Subcutaneous abdominal adipose tissue (tissue), 5 donors: Measurements from ENCODE around the gene SETDB2.

ENCODE experiments used
- H3K27ac ChIP-seq: one replicate; pipeline ENCODE4 v1.7.0; 2013; ENCODE audit warnings: low read depth, mild to moderate bottlenecking, inconsistent platforms, low read length, moderate library complexity
- H3K27me3 ChIP-seq, 5 donors: one replicate each; pipeline ENCODE4 v1.7.0; 2013; ENCODE audit warnings: low read length in 5 of 5, inconsistent platforms in 1 of 5; ENCODE audit not compliant: control insufficient read depth in 5 of 5, insufficient read depth in 4 of 5
- H3K36me3 ChIP-seq, 5 donors: one replicate each; pipeline ENCODE4 v1.7.0; 2013; ENCODE audit warnings: low read length in 5 of 5; ENCODE audit not compliant: control insufficient read depth in 5 of 5, insufficient read depth in 5 of 5
- H3K4me1 ChIP-seq, 5 donors: one replicate each; pipeline ENCODE4 v1.7.0; 2013; ENCODE audit warnings: low read length in 5 of 5, mild to moderate bottlenecking in 3 of 5, moderate library complexity in 1 of 5; ENCODE audit not compliant: control insufficient read depth in 5 of 5, insufficient read depth in 5 of 5
- H3K4me3 ChIP-seq, 5 donors: one replicate each; pipeline ENCODE4 v1.7.0; 2013; ENCODE audit warnings: low read length in 5 of 5, low read depth in 1 of 5
- H3K9ac ChIP-seq, 5 donors: one replicate each; pipeline ENCODE4 v1.7.0; 2013; ENCODE audit warnings: low read length in 5 of 5, mild to moderate bottlenecking in 4 of 5, moderate library complexity in 3 of 5
- H3K9me3 ChIP-seq, 5 donors: one replicate each; pipeline ENCODE4 v1.7.0; 2013; ENCODE audit warnings: low read length in 5 of 5; ENCODE audit not compliant: control insufficient read depth in 5 of 5
- donor health status: healthy.
- donor health status: healthy.
- donor health status: healthy.
- donor health status: healthy.
- donor health status: healthy.

SETDB2 gene

DNA sequence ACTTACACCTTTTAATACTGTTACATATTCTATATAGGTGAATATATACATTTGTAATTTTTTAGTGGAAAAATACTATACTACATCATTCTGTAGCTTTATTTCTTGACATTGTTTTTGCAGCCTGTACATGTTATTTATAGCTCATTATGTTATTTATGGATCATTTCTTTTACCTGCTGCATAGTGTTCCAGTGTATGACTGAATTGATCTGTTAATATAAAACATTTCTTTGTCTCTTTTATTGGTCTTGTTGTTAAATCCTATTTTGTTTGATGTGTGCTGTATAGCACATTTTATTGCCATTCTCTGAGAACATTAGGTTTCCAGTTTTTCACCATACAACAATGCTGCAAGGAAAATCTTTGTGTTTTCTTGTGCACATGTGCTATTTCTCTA is 2.4 kb downstream of the SETDB2 start:
- peaks cover 0 to 26% (median 18%) of the 10 kb centered on the region in 5 donors for H3K4me1 ChIP-seq
- no peak overlapping the region for H3K4me3 ChIP-seq
- H3K9me3 ChIP-seq, result no peaks in the 10 kb centered on the region
- no peaks in the 10 kb centered on the region for H3K27me3 ChIP-seq
- H3K9ac ChIP-seq, result no peak overlapping the region
- H3K36me3 ChIP-seq, result no peaks in the 10 kb centered on the region
- no peak overlapping the region for H3K27ac ChIP-seq

DNA sequence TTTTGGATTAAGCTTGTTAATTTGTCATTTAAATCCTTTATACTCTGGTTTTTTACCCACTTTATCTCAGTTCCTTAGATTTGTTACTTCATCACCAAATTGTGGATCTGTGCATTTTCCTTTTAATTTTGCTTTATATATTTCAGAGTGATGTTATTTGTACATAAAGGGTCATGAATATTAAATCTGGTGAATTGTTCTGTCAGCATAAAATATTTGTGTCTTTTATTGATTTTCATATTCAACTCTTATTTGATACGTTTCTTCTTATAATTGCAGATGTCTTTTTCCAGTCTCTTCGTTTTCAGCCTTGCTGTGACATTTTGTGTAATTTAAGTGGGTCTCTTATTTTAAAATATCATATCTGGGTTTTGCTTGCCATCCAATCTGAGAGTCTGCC is 4.7 kb downstream of the SETDB2 start:
- H3K9me3 ChIP-seq, result no peaks in the 10 kb centered on the region
- H3K9ac ChIP-seq, result no peak overlapping the region
- H3K27ac ChIP-seq, result no peak overlapping the region
- H3K36me3 ChIP-seq, result peaks cover 0 to 3% (median 0%) of the 10 kb centered on the region in 5 donors
- H3K27me3 ChIP-seq, result no peaks in the 10 kb centered on the region
- peaks cover 0 to 16% (median 11%) of the 10 kb centered on the region in 5 donors for H3K4me1 ChIP-seq
- no peak overlapping the region for H3K4me3 ChIP-seq

DNA sequence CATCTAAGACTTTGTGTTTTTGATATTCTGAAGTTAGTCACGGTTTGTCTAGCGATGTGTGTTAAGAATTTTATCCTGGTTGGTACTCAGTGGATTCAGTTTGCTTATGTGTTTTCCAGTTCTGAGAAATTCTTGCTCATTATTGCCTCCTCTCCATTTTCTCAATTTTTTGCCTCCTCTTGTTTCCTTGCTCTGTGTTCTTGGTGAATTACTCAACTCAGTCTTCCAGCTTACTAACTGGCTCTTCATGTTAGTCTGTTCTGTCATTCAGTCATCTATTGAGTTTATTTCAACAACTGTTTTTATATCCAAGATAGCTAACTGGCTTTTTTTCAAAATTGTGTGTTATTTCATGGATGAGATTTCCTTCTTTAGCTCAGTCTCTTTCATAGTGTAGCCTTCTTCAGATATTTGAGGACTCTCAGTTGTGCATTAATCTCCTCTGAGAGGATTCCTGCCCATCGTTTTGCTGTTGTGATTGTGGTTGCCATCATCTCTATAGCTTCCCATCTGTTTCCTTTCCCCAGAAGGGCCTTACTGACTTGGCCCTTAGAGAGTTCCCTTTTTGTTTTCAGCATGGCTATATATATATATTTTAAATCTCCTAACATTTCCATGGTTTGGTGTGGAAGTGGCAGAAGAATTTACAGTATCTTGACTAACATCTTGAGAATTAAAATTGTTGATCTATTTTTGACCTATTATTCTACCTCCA is 6.2 kb downstream of the SETDB2 start:
- H3K27me3 ChIP-seq, result no peaks in the 10 kb centered on the region
- peaks cover 0 to 6% (median 2%) of the 10 kb centered on the region in 5 donors for H3K4me1 ChIP-seq

DNA sequence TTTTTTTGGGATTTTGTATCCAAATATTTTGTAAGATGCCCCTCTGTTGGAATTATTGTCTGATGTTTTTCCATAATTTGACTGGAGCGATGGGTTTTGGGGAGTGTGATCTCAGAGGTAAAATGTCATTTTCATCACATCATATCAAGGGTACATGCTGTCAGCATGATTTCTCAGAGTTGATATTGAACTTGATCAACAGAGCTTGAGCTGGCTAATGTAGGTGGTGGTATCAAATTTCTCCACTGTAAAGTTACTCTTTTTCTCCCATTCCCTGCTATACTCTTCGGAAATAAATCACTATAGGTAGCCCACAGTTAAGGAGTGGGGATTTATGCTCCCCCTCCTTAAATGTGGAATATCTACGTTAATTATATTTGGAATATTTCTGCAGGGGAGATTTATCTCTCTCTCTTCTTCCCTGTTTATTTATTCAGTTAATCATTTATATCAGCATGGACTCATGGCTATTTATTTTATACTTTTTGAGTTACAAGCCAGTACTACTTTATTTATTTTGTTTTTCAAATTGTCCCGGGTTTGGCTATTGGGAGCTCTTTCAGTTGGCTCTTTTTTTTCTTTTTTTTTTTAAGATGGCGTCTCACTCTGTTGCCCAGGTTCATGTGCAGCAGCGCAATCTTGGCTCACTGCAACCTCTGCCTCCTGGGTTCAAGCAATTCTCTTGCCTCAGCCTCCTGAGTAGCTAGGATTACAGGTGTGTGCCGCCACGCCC is 8.8 kb downstream of the SETDB2 start:
- H3K27me3 ChIP-seq, result no peaks in the 10 kb centered on the region
- peaks cover 0 to 3% (median 0%) of the 10 kb centered on the region in 5 donors for H3K4me1 ChIP-seq
- no peak overlapping the region for H3K4me3 ChIP-seq
- no peak overlapping the region for H3K27ac ChIP-seq
- no peaks in the 10 kb centered on the region for H3K9me3 ChIP-seq
- no peak overlapping the region for H3K9ac ChIP-seq
- peaks cover 0 to 3% (median 0%) of the 10 kb centered on the region in 5 donors for H3K36me3 ChIP-seq

More for the DNA sequence above, 6.2 kb downstream of the SETDB2 start:
- Histone ChIP-seq H3K9ac (no peak overlapping the region), H3K27ac (no peak overlapping the region), H3K9me3 (no peaks in the 10 kb centered on the region), H3K4me3 (no peak overlapping the region), H3K36me3 (peaks cover 0 to 3% (median 0%) of the 10 kb centered on the region in 5 donors)

DNA sequence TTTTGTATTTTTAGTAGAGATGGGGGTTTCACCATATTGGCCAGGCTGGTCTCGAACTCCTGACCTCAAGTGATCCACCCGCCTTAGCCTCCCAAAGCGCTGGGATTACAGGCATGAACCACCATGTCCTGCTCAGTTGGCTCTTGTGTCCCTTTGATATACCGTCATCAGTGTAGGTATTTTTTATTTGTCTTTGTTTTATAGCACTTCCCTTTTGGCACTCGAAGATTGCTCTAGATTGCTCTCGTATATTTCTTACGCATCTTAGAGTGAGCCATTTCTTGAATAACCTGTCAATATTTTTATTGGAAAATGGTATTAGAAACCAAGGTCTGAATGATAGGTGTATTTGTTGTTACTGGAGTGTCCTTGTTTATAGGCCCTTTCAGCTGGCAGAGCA is 9.4 kb downstream of the SETDB2 start:
- Histone ChIP-seq H3K27me3 (no peaks in the 10 kb centered on the region), H3K4me3 (no peak overlapping the region), H3K9me3 (no peaks in the 10 kb centered on the region), H3K27ac (no peak overlapping the region), H3K9ac (no peak overlapping the region), H3K36me3 (peaks cover 0 to 3% (median 0%) of the 10 kb centered on the region in 5 donors), H3K4me1 (peaks cover 0 to 3% (median 0%) of the 10 kb centered on the region in 5 donors)

DNA sequence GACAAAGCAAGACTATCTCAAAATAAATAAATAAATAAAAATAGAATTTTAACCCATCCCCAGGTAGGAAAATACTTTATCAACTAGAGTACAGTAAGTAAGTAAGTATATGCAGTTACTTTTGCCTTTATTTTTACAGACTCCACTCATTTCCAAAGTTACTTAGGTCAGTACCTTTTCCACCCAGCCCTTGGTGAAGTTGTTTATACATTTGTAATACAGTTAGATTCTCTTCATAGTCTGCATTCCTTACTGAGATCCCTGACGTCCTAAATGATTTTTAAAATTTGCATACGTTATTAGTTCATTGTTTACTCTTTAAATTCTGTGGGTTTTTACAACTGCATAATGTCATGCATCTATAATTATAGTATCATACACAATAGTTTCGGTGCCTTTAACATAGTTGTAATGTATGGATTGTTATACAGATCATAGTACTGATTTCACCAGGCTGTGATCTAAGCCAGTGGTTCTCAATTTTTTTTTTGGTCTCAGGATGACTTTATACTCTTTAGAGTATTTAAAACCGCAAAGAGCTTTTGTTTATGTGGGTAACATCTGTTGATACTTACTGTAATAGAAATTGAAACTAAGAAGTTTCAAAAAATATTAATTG is 10.4 kb downstream of the SETDB2 start:
- Histone ChIP-seq H3K9ac (no peak overlapping the region), H3K4me3 (no peak overlapping the region), H3K27ac (no peak overlapping the region), H3K27me3 (no peaks in the 10 kb centered on the region), H3K36me3 (peaks cover 0 to 3% (median 0%) of the 10 kb centered on the region in 5 donors), H3K4me1 (peaks cover 0 to 3% (median 0%) of the 10 kb centered on the region in 5 donors), H3K9me3 (no peaks in the 10 kb centered on the region)

DNA sequence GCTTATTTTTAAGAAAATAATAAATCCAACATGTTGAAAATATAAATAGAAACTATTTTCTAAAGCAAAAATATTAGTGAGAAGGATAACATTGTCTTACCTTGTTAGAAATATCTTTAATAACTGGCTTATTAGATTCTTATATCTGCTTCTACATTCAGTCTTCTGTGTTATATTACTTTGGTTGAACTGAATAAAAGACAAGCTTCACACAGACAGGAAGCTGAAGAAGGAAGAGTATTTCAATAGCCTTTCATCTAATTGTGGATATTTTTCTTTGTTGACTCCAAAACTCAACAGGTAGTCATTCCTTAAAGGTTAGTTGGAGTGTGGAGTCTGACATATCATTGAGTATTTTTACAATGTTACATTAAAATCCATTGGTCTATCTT is 10.9 kb downstream of the SETDB2 start:
- no peak overlapping the region for H3K9ac ChIP-seq
- no peaks in the 10 kb centered on the region for H3K27me3 ChIP-seq
- H3K36me3 ChIP-seq, result peaks cover 0 to 3% (median 0%) of the 10 kb centered on the region in 5 donors
- no peaks in the 10 kb centered on the region for H3K9me3 ChIP-seq
- peaks cover 0 to 3% (median 0%) of the 10 kb centered on the region in 5 donors for H3K4me1 ChIP-seq
- no peak overlapping the region for H3K27ac ChIP-seq
- no peak overlapping the region for H3K4me3 ChIP-seq

DNA sequence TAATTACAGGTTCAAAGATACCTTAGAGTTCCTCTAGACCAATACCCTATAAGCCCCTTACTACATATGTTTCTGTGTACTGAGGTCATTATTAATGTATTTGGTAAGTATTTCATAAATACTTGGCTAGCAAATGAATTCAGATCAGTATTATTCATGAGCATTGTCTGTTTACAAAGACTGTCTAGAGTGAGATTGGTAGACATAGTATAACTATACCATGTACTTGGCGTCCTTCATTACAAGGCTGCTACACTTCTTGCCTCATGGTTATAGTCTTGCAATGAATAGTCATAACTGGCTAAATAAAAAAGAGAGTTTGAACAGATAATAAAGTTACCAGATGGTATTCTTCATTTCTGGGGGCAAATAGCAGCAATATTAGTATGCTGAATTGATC is 12.1 kb downstream of the SETDB2 start:
- Histone ChIP-seq H3K4me1 (peaks cover 0 to 3% (median 0%) of the 10 kb centered on the region in 5 donors), H3K27ac (no peak overlapping the region), H3K9me3 (no peaks in the 10 kb centered on the region), H3K4me3 (no peak overlapping the region), H3K27me3 (no peaks in the 10 kb centered on the region), H3K9ac (no peak overlapping the region), H3K36me3 (peaks cover under 1 to 8% (median 3%) of the 10 kb centered on the region in 5 donors)

DNA sequence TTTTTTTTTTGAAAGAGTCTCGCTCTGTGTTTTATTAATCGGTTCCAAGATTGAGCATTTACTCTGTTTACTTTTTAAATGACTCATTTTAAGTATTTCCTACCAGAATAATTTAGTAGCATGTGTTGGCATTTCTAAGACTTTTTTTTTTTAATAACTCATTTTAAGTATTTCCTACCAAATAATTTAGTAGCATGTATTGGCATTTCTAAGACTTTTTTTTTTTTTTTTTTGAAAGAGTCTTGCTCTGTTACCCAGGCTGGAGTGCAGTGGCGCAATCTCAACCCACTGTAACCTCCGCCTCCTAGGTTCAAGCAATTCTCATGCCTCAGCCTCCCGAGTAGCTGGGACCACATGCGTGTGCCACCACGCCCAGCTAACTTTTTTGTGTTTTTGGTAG is 13.1 kb downstream of the SETDB2 start:
- no peak overlapping the region for H3K4me3 ChIP-seq
- no peak overlapping the region for H3K27ac ChIP-seq
- peaks cover 0 to 3% (median 0%) of the 10 kb centered on the region in 5 donors for H3K4me1 ChIP-seq
- peaks cover 0 to 2% (median 0%) of the 10 kb centered on the region in 5 donors for H3K9me3 ChIP-seq
- H3K27me3 ChIP-seq, result no peaks in the 10 kb centered on the region
- H3K9ac ChIP-seq, result no peak overlapping the region
- H3K36me3 ChIP-seq, result peaks cover 11 to 16% (median 13%) of the 10 kb centered on the region in 5 donors

DNA sequence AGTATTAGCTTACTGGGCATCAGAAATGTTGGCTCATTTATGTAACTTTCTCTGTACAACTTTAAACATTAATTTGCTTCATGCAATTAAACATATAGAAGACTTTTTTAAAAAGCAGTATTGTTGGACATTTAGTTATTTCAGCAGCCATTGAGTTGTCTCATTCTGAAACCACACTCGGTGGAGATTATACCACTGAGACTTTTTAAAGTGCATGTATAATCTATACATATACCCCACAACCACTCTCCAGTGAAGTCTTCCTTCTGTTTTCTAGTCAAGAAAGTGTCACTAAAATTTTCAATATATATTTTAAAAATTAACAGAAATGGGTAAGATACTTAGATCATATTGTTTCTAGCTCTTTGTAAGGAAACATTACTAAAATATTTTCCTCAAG is 15.5 kb downstream of the SETDB2 start:
- Histone ChIP-seq H3K9ac (no peak overlapping the region), H3K4me1 (peaks cover 0 to 3% (median 0%) of the 10 kb centered on the region in 5 donors), H3K36me3 (peaks cover 19 to 34% (median 26%) of the 10 kb centered on the region in 5 donors), H3K27me3 (no peaks in the 10 kb centered on the region), H3K9me3 (peaks cover 0 to 6% (median 0%) of the 10 kb centered on the region in 5 donors), H3K27ac (no peak overlapping the region), H3K4me3 (no peak overlapping the region)
